Measurements from ENCODE around the gene RP2.

The RP2 gene

DNA sequence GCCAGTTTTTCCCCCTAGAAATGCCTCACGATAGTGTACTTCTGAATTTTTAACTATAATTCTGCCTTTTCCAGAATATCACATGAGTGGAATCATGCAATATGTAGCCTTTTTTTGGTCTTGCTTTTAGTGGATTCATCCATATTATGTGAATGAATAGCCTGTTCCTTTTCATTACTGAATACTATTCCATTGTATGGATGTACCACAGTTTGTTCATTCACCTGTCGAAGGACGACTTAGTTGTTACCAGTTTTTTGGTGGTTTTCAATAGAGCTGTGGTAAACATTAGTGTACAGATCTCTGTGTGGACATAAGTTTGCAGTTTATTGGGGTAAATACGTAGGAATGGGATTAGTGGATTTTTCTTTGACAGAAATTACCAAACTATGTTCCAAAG lies 83.4 kb downstream of the RP2 start:
- DNase-seq (ENCODE audit: low read depth), result no peak

DNA sequence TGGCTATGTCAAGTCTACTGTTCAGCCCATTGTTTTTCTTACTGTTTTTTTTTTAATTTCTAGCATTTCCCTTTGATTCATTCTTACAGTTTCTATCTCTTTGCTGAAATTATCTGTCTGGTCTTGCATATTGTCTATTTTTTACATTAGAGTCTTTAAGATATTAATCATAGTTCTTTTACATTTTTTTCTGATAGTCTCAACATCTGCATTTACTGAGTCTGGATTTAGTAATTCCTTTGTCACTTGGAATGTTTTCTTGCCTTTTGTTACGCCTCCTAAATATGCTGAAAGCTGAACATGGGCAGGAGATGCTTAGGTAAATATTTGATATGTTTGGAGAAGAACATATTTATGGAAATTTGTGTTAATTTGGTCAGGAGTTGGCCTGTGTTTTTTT lies 85.8 kb downstream of the RP2 start:
- DNase-seq (ENCODE audit: low read depth), result no peak

DNA sequence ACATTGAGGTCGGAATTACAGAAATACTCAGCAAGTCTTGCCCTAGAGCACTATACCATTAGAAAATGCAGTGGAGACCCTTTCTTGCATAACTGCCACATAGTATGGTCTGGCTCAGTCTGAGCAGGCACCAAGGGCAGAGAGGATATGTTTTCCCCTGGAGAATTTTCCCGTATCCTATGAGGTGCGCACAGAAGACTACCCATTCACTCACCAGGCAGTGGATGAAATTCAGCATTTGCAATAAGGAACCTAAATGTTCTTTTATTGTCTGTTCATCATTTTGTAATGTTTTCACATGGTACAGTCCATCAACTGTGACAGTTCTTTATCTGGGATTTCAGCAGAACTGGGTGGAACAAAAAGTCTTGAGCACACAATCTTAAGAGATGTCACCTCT lies 90.9 kb downstream of the RP2 start:
- DNase-seq (ENCODE audit: low read depth), result no peak

DNA sequence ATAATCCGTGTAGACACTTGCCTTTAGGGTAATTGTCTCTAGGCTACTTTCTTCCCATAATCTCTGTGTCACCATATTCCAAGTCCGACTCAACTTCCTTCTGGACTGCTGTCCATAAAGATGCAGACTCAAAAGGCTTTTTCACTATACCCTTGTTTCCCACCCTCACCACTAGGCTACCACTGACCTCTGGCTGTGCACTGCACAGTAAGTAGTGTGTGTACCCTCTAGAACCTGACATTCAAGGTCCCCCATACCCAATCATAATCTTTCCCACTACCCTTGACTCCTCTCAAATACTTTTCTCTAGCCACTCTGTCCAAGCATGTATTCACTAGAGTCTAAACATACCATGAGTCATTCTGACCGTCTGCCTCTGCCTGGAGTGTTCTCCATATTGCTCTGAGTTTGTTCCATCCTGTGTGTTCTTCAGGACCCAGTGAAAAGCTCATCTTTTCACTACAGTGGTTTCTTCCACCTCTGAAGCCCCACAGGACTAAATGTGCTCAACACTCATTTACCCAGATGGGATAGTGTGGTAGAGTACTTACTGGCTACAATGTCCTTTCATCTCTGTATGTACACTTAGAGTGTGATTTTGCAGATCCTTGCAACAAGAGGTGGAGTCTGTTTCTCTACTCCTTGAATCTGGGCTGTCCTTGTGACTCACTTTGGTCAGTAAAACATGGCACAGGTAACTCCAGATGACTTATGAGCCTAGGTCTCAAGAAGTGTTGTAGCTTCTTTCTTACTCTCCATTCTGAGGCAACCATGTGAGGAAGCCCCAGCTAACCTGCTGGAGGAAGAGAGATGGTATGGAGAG lies 92.8 kb downstream of the RP2 start:
- DNase-seq (ENCODE audit: low read depth), result no peak

All from GM04504 (cell line).